Measurements from ENCODE around the gene C1QTNF5. TPM values are rescaled to one million over a fixed set of nuclear protein-coding genes. Genes with fewer than 3 reads are reported as not detected.

The C1QTNF5 gene
- total RNA-seq, 1 experiment from 2014 or later, result not detected

- Histone ChIP-seq H3K36me3 (ENCODE audit: control insufficient read depth, insufficient read depth, low read length) (no peaks in the 10 kb centered on the region), H3K27ac (ENCODE audit: low read length) (no peak overlapping the region), H3K27me3 (ENCODE audit: control insufficient read depth, insufficient read depth, low read length) (no peaks in the 10 kb centered on the region), H3K4me3 (ENCODE audit: low read depth in 2 of 2, low read length in 2 of 2) (no peak overlapping the region), H3K4me1 (ENCODE audit: control insufficient read depth, insufficient read depth, low read length) (peaks cover 13% of the 10 kb centered on the region), H3K9me3 (ENCODE audit: control insufficient read depth, insufficient read depth, low read depth, low read length) (no peaks in the 10 kb centered on the region)
- TF ChIP-seq, protein P1, sequence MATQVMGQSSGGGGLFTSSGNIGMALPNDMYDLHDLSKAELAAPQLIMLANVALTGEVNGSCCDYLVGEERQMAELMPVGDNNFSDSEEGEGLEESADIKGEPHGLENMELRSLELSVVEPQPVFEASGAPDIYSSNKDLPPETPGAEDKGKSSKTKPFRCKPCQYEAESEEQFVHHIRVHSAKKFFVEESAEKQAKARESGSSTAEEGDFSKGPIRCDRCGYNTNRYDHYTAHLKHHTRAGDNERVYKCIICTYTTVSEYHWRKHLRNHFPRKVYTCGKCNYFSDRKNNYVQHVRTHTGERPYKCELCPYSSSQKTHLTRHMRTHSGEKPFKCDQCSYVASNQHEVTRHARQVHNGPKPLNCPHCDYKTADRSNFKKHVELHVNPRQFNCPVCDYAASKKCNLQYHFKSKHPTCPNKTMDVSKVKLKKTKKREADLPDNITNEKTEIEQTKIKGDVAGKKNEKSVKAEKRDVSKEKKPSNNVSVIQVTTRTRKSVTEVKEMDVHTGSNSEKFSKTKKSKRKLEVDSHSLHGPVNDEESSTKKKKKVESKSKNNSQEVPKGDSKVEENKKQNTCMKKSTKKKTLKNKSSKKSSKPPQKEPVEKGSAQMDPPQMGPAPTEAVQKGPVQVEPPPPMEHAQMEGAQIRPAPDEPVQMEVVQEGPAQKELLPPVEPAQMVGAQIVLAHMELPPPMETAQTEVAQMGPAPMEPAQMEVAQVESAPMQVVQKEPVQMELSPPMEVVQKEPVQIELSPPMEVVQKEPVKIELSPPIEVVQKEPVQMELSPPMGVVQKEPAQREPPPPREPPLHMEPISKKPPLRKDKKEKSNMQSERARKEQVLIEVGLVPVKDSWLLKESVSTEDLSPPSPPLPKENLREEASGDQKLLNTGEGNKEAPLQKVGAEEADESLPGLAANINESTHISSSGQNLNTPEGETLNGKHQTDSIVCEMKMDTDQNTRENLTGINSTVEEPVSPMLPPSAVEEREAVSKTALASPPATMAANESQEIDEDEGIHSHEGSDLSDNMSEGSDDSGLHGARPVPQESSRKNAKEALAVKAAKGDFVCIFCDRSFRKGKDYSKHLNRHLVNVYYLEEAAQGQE (IDR thresholded peaks at IDR 0.05; ENCODE audit: insufficient read depth in 1 of 2, low read depth in 2 of 2, low read length in 1 of 2), result no peak
- TF ChIP-seq CTCF (IDR thresholded peaks at IDR 0.05), result peak; percentile 98
- peak; percentile 83 for ATAC-seq
- peak; percentile 55 for DNase-seq (ENCODE audit: low read depth, low spot score)
- POLR2A ChIA-PET, result interaction anchor here (0.5 kb wide), 1 partner anchor 465 kb away, joined by 3 read pairs; no protein-coding TSS in a partner anchor
- in situ Hi-C loops (cut with HindIII; ENCODE audit: low pct_unique_long_range_greater_than_20kb, low sequenced_read_pairs), result no loop called here
- CTCF ChIA-PET, result interaction anchor here (0.6 to 2.3 kb wide), 10 partner anchors 14 to 100 kb away, joined by 3 to 22 read pairs (median 4); partner anchors contain the start of gene RNF26
- intact Hi-C loops (cut with micrococcal nuclease; ENCODE audit: unreplicated experiment), result loop anchor here (5.0 kb wide), 1 partner anchor 37 kb away; no protein-coding TSS in a partner anchor
- no TSS peak for BruUV-seq (replicated peaks)
Measured at GRCh38 chr11:119373921-119374631, 33.4 kb upstream of the C1QTNF5 start.

GRCh38 chr11:119373059-119373920 lies 32.6 kb upstream of the C1QTNF5 start:
- ChIA-PET POLR2A (interaction anchor here (0.5 kb wide), 1 partner anchor 464 kb away, joined by 3 read pairs; no protein-coding TSS in a partner anchor), CTCF (interaction anchor here (0.5 to 2.3 kb wide), 10 partner anchors 7 to 101 kb away, joined by 3 to 22 read pairs (median 4); partner anchors contain the start of gene RNF26)
- H3K4me1 ChIP-seq (ENCODE audit: control insufficient read depth, insufficient read depth, low read length), result peaks cover 14% of the 10 kb centered on the region
- H3K4me3 ChIP-seq (ENCODE audit: low read depth in 2 of 2, low read length in 2 of 2), result no peak overlapping the region
- H3K9me3 ChIP-seq (ENCODE audit: control insufficient read depth, insufficient read depth, low read depth, low read length), result no peaks in the 10 kb centered on the region
- TF ChIP-seq POLR2AphosphoS5 (IDR thresholded peaks at IDR 0.05; ENCODE audit: low read depth, low read length) (no peak), TCF7L2 (IDR thresholded peaks at IDR 0.05; ENCODE audit: low read depth, low read length) (no peak), CTCF (IDR thresholded peaks at IDR 0.05) (no peak)
- TF ChIP-seq, protein P1 (IDR thresholded peaks at IDR 0.05; ENCODE audit: insufficient read depth in 1 of 2, low read depth in 2 of 2, low read length in 1 of 2), result no peak
- DNase-seq (ENCODE audit: low read depth, low spot score) (no peak), ATAC-seq (no peak)
- intact Hi-C loops (cut with micrococcal nuclease; ENCODE audit: unreplicated experiment) (loop anchor here (5.0 kb wide), 1 partner anchor 36 kb away; no protein-coding TSS in a partner anchor), in situ Hi-C loops (cut with HindIII; ENCODE audit: low pct_unique_long_range_greater_than_20kb, low sequenced_read_pairs) (no loop called here)
- no TSS peak for BruUV-seq (replicated peaks)
- H3K36me3 ChIP-seq (ENCODE audit: control insufficient read depth, insufficient read depth, low read length), result no peaks in the 10 kb centered on the region
- H3K27ac ChIP-seq (ENCODE audit: low read length), result no peak overlapping the region
- H3K27me3 ChIP-seq (ENCODE audit: control insufficient read depth, insufficient read depth, low read length), result no peaks in the 10 kb centered on the region
